ENCODE data around the gene ATP10B.

Gene ATP10B

GRCh38 chr5:160605266-160605665 lies 246.7 kb downstream of the ATP10B start:
- TF ChIP-seq, protein P1, sequence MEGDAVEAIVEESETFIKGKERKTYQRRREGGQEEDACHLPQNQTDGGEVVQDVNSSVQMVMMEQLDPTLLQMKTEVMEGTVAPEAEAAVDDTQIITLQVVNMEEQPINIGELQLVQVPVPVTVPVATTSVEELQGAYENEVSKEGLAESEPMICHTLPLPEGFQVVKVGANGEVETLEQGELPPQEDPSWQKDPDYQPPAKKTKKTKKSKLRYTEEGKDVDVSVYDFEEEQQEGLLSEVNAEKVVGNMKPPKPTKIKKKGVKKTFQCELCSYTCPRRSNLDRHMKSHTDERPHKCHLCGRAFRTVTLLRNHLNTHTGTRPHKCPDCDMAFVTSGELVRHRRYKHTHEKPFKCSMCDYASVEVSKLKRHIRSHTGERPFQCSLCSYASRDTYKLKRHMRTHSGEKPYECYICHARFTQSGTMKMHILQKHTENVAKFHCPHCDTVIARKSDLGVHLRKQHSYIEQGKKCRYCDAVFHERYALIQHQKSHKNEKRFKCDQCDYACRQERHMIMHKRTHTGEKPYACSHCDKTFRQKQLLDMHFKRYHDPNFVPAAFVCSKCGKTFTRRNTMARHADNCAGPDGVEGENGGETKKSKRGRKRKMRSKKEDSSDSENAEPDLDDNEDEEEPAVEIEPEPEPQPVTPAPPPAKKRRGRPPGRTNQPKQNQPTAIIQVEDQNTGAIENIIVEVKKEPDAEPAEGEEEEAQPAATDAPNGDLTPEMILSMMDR (IDR thresholded peaks at IDR 0.05; ENCODE audit: low read depth, low read length, missing control alignments) = no peak
- Histone ChIP-seq H3K27ac (no peak overlapping the region), H3K27me3 (replicated peaks) (no peaks in the 10 kb centered on the region), H3K36me3 (replicated peaks) (no peaks in the 10 kb centered on the region), H3K4me3 (ENCODE audit: low read depth, low read length) (no peak overlapping the region)
- in situ Hi-C loops (cut with HindIII; ENCODE audit: low pct_ligation_motif_present, low sequenced_read_pairs) = no loop called here
- no peak for DNase-seq

- Histone ChIP-seq H3K4me3 (ENCODE audit: low read depth, low read length) (no peak overlapping the region), H3K36me3 (replicated peaks) (no peaks in the 10 kb centered on the region), H3K27ac (no peak overlapping the region), H3K27me3 (replicated peaks) (no peaks in the 10 kb centered on the region)
- TF ChIP-seq, protein P1 (IDR thresholded peaks at IDR 0.05; ENCODE audit: low read depth, low read length, missing control alignments) = no peak
- in situ Hi-C loops (cut with HindIII; ENCODE audit: low pct_ligation_motif_present, low sequenced_read_pairs) = no loop called here
- no peak for DNase-seq
Measured at GRCh38 chr5:160604484-160604883, 247.5 kb downstream of the ATP10B start.

- H3K4me3 ChIP-seq (ENCODE audit: low read depth, low read length) = no peak overlapping the region
- TF ChIP-seq, protein P1 (IDR thresholded peaks at IDR 0.05; ENCODE audit: low read depth, low read length, missing control alignments) = no peak
- no peaks in the 10 kb centered on the region for H3K27me3 ChIP-seq (replicated peaks)
- DNase-seq = no peak
- H3K27ac ChIP-seq = no peak overlapping the region
- no peaks in the 10 kb centered on the region for H3K36me3 ChIP-seq (replicated peaks)
- in situ Hi-C loops (cut with HindIII; ENCODE audit: low pct_ligation_motif_present, low sequenced_read_pairs) = no loop called here
Measured at GRCh38 chr5:160602744-160603143, 249.3 kb downstream of the ATP10B start.

- no peak overlapping the region for H3K4me3 ChIP-seq (ENCODE audit: low read depth, low read length)
- no peak overlapping the region for H3K27ac ChIP-seq
- H3K36me3 ChIP-seq (replicated peaks) = no peaks in the 10 kb centered on the region
- no peaks in the 10 kb centered on the region for H3K27me3 ChIP-seq (replicated peaks)
- TF ChIP-seq, protein P1 (IDR thresholded peaks at IDR 0.05; ENCODE audit: low read depth, low read length, missing control alignments) = no peak
- DNase-seq = no peak
- in situ Hi-C loops (cut with HindIII; ENCODE audit: low pct_ligation_motif_present, low sequenced_read_pairs) = no loop called here
Measured at GRCh38 chr5:160601046-160601445, 251.0 kb downstream of the ATP10B start.

DNA sequence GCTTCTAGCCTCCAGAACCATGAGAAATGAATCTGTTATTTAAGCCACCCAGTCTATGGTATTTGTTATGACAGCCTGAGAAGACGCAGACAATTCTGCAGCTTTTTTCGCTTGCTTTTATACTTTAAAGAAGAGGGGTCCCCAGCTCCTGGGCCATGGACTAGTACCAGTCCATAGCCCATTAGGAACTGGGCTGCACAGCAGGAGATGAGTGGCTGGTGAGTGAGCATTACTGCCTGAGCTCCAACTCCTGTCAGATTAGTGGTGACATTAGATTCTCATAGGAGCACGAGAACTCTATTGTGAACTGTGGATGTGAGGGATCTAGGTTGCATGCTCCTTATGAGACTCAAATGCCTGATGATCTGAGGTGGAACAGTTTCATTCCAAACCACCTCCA lies 278.7 kb downstream of the ATP10B start:
- no peak overlapping the region for H3K4me3 ChIP-seq (ENCODE audit: low read depth, low read length)
- DNase-seq = no peak
- in situ Hi-C loops (cut with HindIII; ENCODE audit: low pct_ligation_motif_present, low sequenced_read_pairs) = no loop called here
- H3K27ac ChIP-seq = no peak overlapping the region
- no peaks in the 10 kb centered on the region for H3K36me3 ChIP-seq (replicated peaks)
- TF ChIP-seq, protein P1 (IDR thresholded peaks at IDR 0.05; ENCODE audit: low read depth, low read length, missing control alignments) = no peak
- H3K27me3 ChIP-seq (replicated peaks) = no peaks in the 10 kb centered on the region

GRCh38 chr5:160567031-160567705 lies 284.8 kb downstream of the ATP10B start:
- H3K27me3 ChIP-seq (replicated peaks) = no peaks in the 10 kb centered on the region
- in situ Hi-C loops (cut with HindIII; ENCODE audit: low pct_ligation_motif_present, low sequenced_read_pairs) = no loop called here
- H3K36me3 ChIP-seq (replicated peaks) = no peaks in the 10 kb centered on the region
- DNase-seq = no peak
- no peak overlapping the region for H3K4me3 ChIP-seq (ENCODE audit: low read depth, low read length)
- TF ChIP-seq, protein P1 (IDR thresholded peaks at IDR 0.05; ENCODE audit: low read depth, low read length, missing control alignments) = no peak
- no peak overlapping the region for H3K27ac ChIP-seq

Measured in brain microvascular endothelial cell (primary cell).